ENCODE results near the gene ARMCX5. TPM values are rescaled to one million over a fixed set of nuclear protein-coding genes. Genes with fewer than 3 reads are reported as not detected.
A peak's percentile ranks its signal among the peaks of the same experiment; 100 is the strongest.

The ARMCX5 gene
- total and polyA plus RNA-seq, 2 of the 8 experiments (the other 6 are each of a cell fraction or from before 2014, with no cell fraction given), result 8.6 to 10.9 TPM

- no peak for TF ChIP-seq CBX8 (IDR thresholded peaks at IDR 0.05; ENCODE audit: borderline replicate concordance, low read depth, low read length)
- TF ChIP-seq POU5F1 (IDR thresholded peaks at IDR 0.05; ENCODE audit: low read depth, low read length), result no peak
- no peak for TF ChIP-seq RXRA (IDR thresholded peaks at IDR 0.05; ENCODE audit: insufficient read depth, low read depth, low read length)
- TF ChIP-seq SIRT6 (IDR thresholded peaks at IDR 0.05; ENCODE audit: low read length), result no peak
- peak; percentile 41 to 74; a peak in 2 of 4 replicates for TF ChIP-seq SIN3A (conservative IDR thresholded peaks at IDR 0.05 in 1 of 2, IDR thresholded peaks at IDR 0.05 in 1 of 2; ENCODE audit: low read depth in 1 of 2, low read length in 2 of 2)
- peak; percentile 85 to 92 for TF ChIP-seq POLR2A (IDR thresholded peaks at IDR 0.05; ENCODE audit: control extremely low read depth in 1 of 2, low read depth in 2 of 2, low read length in 2 of 2)
- peak; percentile 94 for TF ChIP-seq POLR2AphosphoS5 (IDR thresholded peaks at IDR 0.05; ENCODE audit: low read depth, low read length)
- TF ChIP-seq EZH2 (IDR thresholded peaks at IDR 0.05; ENCODE audit: low read depth, low read length, severe bottlenecking), result no peak
- TF ChIP-seq YY1 (IDR thresholded peaks at IDR 0.05; ENCODE audit: low read depth, low read length), result peak; percentile 82
- TF ChIP-seq TEAD4 (IDR thresholded peaks at IDR 0.05; ENCODE audit: low read depth, low read length), result 0 out of 2 replicates have a peak, but pooled peaks have one; percentile 24
- TF ChIP-seq EP300 (IDR thresholded peaks at IDR 0.05; ENCODE audit: borderline replicate concordance in 1 of 2, low read depth in 2 of 2, low read length in 2 of 2), result no peak
Measured at GRCh38 chrX:102599084-102599950, at the start of gene ARMCX5 (continued).

Data from H1 (cell line).